Nephron (organoid): ENCODE measurements around the gene DCLK3.

Experiments
- H3K27ac Mint-ChIP-seq, 3 experiments: 2 replicates each; pipeline ENCODE4 v1.8.0; 2020; ENCODE audit warnings: mixed read lengths in 3 of 3, mild to moderate bottlenecking in 2 of 3, moderate library complexity in 1 of 3
- H3K27me3 Mint-ChIP-seq: 2 replicates; pipeline ENCODE4 v1.8.0; 2021; ENCODE audit warnings: low read depth, mild to moderate bottlenecking, moderate library complexity, mixed read lengths
- H3K36me3 Mint-ChIP-seq: 2 replicates; pipeline ENCODE4 v1.8.0; 2020; ENCODE audit warnings: low read depth, mixed read lengths
- H3K4me1 Mint-ChIP-seq: 2 replicates; pipeline ENCODE4 v1.8.0; 2020; ENCODE audit warnings: mixed read lengths
- H3K4me3 Mint-ChIP-seq, 3 experiments: 2 replicates each; pipeline ENCODE4 v1.8.0; 2020; ENCODE audit warnings: mild to moderate bottlenecking in 3 of 3, mixed read lengths in 3 of 3, moderate library complexity in 2 of 3
- H3K9me3 Mint-ChIP-seq: 2 replicates; pipeline ENCODE4 v1.8.0; 2020; ENCODE audit warnings: mixed read lengths
- CTCF ChIP-seq, 3 experiments: fragments of 200-600 bp; sonication (generic); IDR thresholded peaks; one replicate each; pipeline ENCODE4 v1.5.0; 2021; ENCODE audit warnings: antibody characterized with exemption in 3 of 3; ENCODE audit not compliant: unreplicated experiment in 3 of 3

Gene DCLK3

GRCh38 chr3:36774052-36774451 lies 9.7 kb upstream of the DCLK3 start:
- Mint-ChIP-seq H3K9me3 (no peaks in the 10 kb centered on the region), H3K27ac (no peak overlapping the region), H3K36me3 (no peaks in the 10 kb centered on the region), H3K27me3 (peaks cover 19% of the 10 kb centered on the region), H3K4me3 (no peak overlapping the region), H3K4me1 (peaks cover 26% of the 10 kb centered on the region)
- TF ChIP-seq CTCF (IDR thresholded peaks at IDR 0.05; ENCODE audit: unreplicated experiment in 3 of 3) = no peak

- peaks cover 37% of the 10 kb centered on the region for H3K27me3 Mint-ChIP-seq
Observed at GRCh38 chr3:36771931-36772330, 7.6 kb upstream of the DCLK3 start.

GRCh38 chr3:36769926-36770325 lies 5.6 kb upstream of the DCLK3 start:
- no peak overlapping the region for H3K4me3 Mint-ChIP-seq
- TF ChIP-seq CTCF (IDR thresholded peaks at IDR 0.05; ENCODE audit: unreplicated experiment in 3 of 3) = no peak
- peaks cover 7% of the 10 kb centered on the region for H3K4me1 Mint-ChIP-seq
- no peaks in the 10 kb centered on the region for H3K36me3 Mint-ChIP-seq
- H3K27me3 Mint-ChIP-seq = peaks cover 57% of the 10 kb centered on the region
- H3K27ac Mint-ChIP-seq = no peak overlapping the region
- H3K9me3 Mint-ChIP-seq = peaks cover 5% of the 10 kb centered on the region

More at GRCh38 chr3:36771931-36772330, 7.6 kb upstream of the DCLK3 start:
- H3K27ac Mint-ChIP-seq = no peak overlapping the region
- no peak overlapping the region for H3K4me3 Mint-ChIP-seq
- TF ChIP-seq CTCF (IDR thresholded peaks at IDR 0.05; ENCODE audit: unreplicated experiment in 3 of 3) = no peak
- H3K4me1 Mint-ChIP-seq = peaks cover 26% of the 10 kb centered on the region
- no peaks in the 10 kb centered on the region for H3K9me3 Mint-ChIP-seq
- H3K36me3 Mint-ChIP-seq = no peaks in the 10 kb centered on the region

GRCh38 chr3:36765104-36765503 lies 751 bp upstream of the DCLK3 start:
- H3K9me3 Mint-ChIP-seq = peaks cover 5% of the 10 kb centered on the region
- H3K27me3 Mint-ChIP-seq = peaks cover 88% of the 10 kb centered on the region
- no peaks in the 10 kb centered on the region for H3K36me3 Mint-ChIP-seq
- H3K27ac Mint-ChIP-seq = no peak overlapping the region
- H3K4me1 Mint-ChIP-seq = no peaks in the 10 kb centered on the region
- no peak for TF ChIP-seq CTCF (IDR thresholded peaks at IDR 0.05; ENCODE audit: unreplicated experiment in 3 of 3)
- H3K4me3 Mint-ChIP-seq = peak overlapping the region; percentile 84 to 87 (median 86)

- H3K27me3 Mint-ChIP-seq = peaks cover 92% of the 10 kb centered on the region
Observed at GRCh38 chr3:36764704-36765038, 318 bp upstream of the DCLK3 start.

More at GRCh38 chr3:36764704-36765038, 318 bp upstream of the DCLK3 start:
- H3K4me1 Mint-ChIP-seq = no peaks in the 10 kb centered on the region
- peaks cover 5% of the 10 kb centered on the region for H3K9me3 Mint-ChIP-seq
- H3K27ac Mint-ChIP-seq = no peak overlapping the region
- H3K36me3 Mint-ChIP-seq = no peaks in the 10 kb centered on the region
- H3K4me3 Mint-ChIP-seq = peak overlapping the region; percentile 84 to 87 (median 86)
- TF ChIP-seq CTCF (IDR thresholded peaks at IDR 0.05; ENCODE audit: unreplicated experiment in 3 of 3) = no peak
